Nephron (organoid): ENCODE data around the gene SNX30.

ENCODE experiments used
- H3K27ac Mint-ChIP-seq, 3 experiments: 2 replicates each; pipeline ENCODE4 v1.8.0; 2020; ENCODE audit warnings: mixed read lengths in 3 of 3, mild to moderate bottlenecking in 2 of 3, moderate library complexity in 1 of 3
- H3K27me3 Mint-ChIP-seq: 2 replicates; pipeline ENCODE4 v1.8.0; 2021; ENCODE audit warnings: low read depth, mild to moderate bottlenecking, moderate library complexity, mixed read lengths
- H3K36me3 Mint-ChIP-seq: 2 replicates; pipeline ENCODE4 v1.8.0; 2020; ENCODE audit warnings: low read depth, mixed read lengths
- H3K4me1 Mint-ChIP-seq: 2 replicates; pipeline ENCODE4 v1.8.0; 2020; ENCODE audit warnings: mixed read lengths
- H3K4me3 Mint-ChIP-seq, 3 experiments: 2 replicates each; pipeline ENCODE4 v1.8.0; 2020; ENCODE audit warnings: mild to moderate bottlenecking in 3 of 3, mixed read lengths in 3 of 3, moderate library complexity in 2 of 3
- H3K9me3 Mint-ChIP-seq: 2 replicates; pipeline ENCODE4 v1.8.0; 2020; ENCODE audit warnings: mixed read lengths
- TF ChIP-seq, protein P1 (sequence below), 3 experiments: fragments of 200-600 bp; sonication (generic); IDR thresholded peaks; one replicate each; pipeline ENCODE4 v1.5.0; 2021; ENCODE audit warnings: antibody characterized with exemption in 3 of 3; ENCODE audit not compliant: unreplicated experiment in 3 of 3

SNX30 gene

GRCh38 chr9:112850840-112851239, 100.3 kb downstream of the SNX30 start:
- peaks cover 17% of the 10 kb centered on the region for H3K36me3 Mint-ChIP-seq
- no peaks in the 10 kb centered on the region for H3K27me3 Mint-ChIP-seq
- no peaks in the 10 kb centered on the region for H3K9me3 Mint-ChIP-seq
- H3K27ac Mint-ChIP-seq, result no peak overlapping the region
- peaks cover 32% of the 10 kb centered on the region for H3K4me1 Mint-ChIP-seq
- H3K4me3 Mint-ChIP-seq, result no peak overlapping the region
- TF ChIP-seq, protein P1, sequence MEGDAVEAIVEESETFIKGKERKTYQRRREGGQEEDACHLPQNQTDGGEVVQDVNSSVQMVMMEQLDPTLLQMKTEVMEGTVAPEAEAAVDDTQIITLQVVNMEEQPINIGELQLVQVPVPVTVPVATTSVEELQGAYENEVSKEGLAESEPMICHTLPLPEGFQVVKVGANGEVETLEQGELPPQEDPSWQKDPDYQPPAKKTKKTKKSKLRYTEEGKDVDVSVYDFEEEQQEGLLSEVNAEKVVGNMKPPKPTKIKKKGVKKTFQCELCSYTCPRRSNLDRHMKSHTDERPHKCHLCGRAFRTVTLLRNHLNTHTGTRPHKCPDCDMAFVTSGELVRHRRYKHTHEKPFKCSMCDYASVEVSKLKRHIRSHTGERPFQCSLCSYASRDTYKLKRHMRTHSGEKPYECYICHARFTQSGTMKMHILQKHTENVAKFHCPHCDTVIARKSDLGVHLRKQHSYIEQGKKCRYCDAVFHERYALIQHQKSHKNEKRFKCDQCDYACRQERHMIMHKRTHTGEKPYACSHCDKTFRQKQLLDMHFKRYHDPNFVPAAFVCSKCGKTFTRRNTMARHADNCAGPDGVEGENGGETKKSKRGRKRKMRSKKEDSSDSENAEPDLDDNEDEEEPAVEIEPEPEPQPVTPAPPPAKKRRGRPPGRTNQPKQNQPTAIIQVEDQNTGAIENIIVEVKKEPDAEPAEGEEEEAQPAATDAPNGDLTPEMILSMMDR (IDR thresholded peaks at IDR 0.05; ENCODE audit: unreplicated experiment in 3 of 3), result no peak

DNA sequence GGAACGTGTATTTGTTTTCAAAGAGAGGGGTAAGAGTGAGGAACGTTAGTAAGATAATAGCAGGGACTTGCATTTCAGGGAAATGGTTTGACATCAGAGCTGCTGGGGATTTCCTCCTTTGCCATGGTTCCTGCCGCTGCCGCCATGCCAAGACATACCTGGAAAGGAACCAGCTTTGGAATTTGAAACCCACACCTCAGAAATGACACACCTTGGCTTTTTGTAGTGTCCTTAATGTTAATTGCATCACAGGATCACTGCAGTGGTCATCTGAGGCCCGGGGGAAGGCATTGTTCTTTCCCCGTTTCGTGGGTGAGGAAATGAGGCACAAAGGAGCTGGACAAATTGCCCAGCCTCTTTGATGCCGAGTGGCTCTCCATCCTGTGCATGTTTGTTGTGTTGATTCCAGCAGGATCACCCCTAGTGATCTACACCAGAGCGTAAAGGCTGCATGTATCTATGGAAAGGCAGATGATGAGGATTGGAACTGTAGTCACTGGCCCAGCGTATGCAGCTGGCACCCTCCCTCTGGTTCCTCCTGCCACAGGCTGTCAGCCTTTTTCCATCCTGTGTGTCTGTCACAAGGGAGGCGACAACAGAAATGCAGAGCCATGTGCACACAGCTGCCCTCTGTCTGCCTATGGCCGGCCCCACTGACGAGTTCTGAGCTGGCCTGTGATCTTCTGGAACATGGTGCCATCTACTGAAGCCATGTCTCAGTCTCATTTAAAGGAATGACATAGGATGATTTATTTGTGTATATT, 102.4 kb downstream of the SNX30 start:
- TF ChIP-seq, protein P1 (IDR thresholded peaks at IDR 0.05; ENCODE audit: unreplicated experiment in 3 of 3), result no peak
- Mint-ChIP-seq H3K4me3 (no peak overlapping the region), H3K36me3 (peaks cover 17% of the 10 kb centered on the region), H3K9me3 (no peaks in the 10 kb centered on the region), H3K27ac (peak overlapping the region in 1 of 3 experiments; percentile 83), H3K27me3 (no peaks in the 10 kb centered on the region), H3K4me1 (peaks cover 38% of the 10 kb centered on the region)

DNA sequence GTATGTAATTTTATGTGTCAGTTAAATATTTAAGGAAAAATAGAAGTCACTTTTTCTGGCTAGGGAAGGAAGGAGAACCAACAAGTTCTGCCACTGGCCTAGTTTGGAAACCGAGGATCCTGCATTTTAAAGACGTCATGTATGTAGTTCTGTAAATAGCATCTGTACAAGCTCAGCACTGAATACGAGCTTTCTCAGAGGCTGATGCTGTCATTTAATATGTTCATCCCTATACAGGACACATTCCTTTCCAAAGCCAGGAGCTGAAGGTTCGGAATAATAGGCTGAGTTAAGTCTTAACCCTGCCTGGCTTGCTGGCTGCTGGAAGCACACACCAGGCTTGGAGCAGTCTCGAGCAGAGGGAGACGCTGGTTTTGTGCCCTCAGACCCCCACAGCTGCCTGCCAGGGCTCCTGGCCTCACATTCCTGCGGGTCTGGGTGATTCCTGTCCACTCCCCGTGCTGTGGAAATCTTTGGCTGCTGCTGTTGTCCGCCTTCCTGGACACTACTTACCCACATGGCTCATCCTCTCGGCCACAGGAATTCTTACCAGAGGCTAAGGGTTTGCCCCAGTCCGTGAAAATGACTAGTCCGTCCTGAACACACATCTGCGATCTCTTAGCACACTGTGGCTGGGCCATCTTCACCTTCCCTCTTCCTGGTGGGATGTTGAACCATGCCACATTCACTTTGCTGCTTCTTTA, 103.5 kb downstream of the SNX30 start:
- TF ChIP-seq, protein P1 (IDR thresholded peaks at IDR 0.05; ENCODE audit: unreplicated experiment in 3 of 3), result no peak
- H3K27me3 Mint-ChIP-seq, result no peaks in the 10 kb centered on the region
- no peaks in the 10 kb centered on the region for H3K9me3 Mint-ChIP-seq
- H3K4me3 Mint-ChIP-seq, result no peak overlapping the region
- peaks cover 44% of the 10 kb centered on the region for H3K4me1 Mint-ChIP-seq
- H3K27ac Mint-ChIP-seq, result peak overlapping the region; percentile 72 to 83 (median 81)
- H3K36me3 Mint-ChIP-seq, result peaks cover 17% of the 10 kb centered on the region

DNA sequence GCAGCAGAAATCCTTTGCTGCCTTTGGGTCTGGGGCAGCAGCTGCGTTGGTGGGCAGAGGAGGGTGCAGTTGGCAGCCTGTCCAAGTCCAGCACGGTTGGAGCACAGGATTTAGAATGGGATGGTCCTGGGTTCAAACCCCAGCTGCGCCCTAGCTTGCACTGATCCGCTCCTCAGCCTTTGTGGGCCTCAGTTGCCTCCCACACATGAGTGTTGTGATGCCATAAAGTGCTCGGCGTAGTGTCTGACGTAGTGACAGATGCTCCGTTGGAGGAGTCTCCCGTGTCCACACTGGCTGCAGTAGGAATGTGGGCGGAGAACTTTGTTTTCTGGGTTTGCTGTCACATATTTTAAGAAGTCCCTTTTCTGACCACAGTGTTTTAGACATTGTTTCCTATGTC, 104.1 kb downstream of the SNX30 start:
- H3K27me3 Mint-ChIP-seq, result no peaks in the 10 kb centered on the region
- H3K27ac Mint-ChIP-seq, result peak overlapping the region in 2 of 3 experiments; percentile 72 to 81
- TF ChIP-seq, protein P1 (IDR thresholded peaks at IDR 0.05; ENCODE audit: unreplicated experiment in 3 of 3), result no peak
- no peaks in the 10 kb centered on the region for H3K9me3 Mint-ChIP-seq
- peaks cover 44% of the 10 kb centered on the region for H3K4me1 Mint-ChIP-seq
- H3K36me3 Mint-ChIP-seq, result peaks cover 17% of the 10 kb centered on the region
- H3K4me3 Mint-ChIP-seq, result no peak overlapping the region

- Mint-ChIP-seq H3K9me3 (no peaks in the 10 kb centered on the region), H3K4me1 (peaks cover 44% of the 10 kb centered on the region), H3K36me3 (peaks cover 21% of the 10 kb centered on the region), H3K27me3 (no peaks in the 10 kb centered on the region), H3K4me3 (no peak overlapping the region), H3K27ac (no peak overlapping the region)
- TF ChIP-seq, protein P1 (IDR thresholded peaks at IDR 0.05; ENCODE audit: unreplicated experiment in 3 of 3), result no peak
Observed at GRCh38 chr9:112856200-112856599, 105.6 kb downstream of the SNX30 start.
